Epithelial cell of proximal tubule (primary cell): Measurements from ENCODE around the gene MOB1B. TPM values are rescaled to one million over a fixed set of nuclear protein-coding genes. Genes with fewer than 3 reads are reported as not detected.

Experiments
- DNase-seq: peaks from one replicate; pipeline ENCODE4 v3.0.0-alpha.2; 2011; ENCODE audit warnings: low read depth
- H3K4me3 ChIP-seq: 2 replicates; pipeline ENCODE4 v1.5.1; 2011; ENCODE audit warnings: low read depth, mild to moderate bottlenecking, low read length
- CTCF ChIP-seq: conservative IDR thresholded peaks from 2 replicates; pipeline ENCODE4 v1.5.1; 2012; ENCODE audit warnings: low read depth, mild to moderate bottlenecking, low read length
- total RNA-seq: library from RNA; depleted of rRNA; stranded (reverse); fragments of >200 nt; gene quantifications from 2 replicates; pipeline ENCODE4 v1.2.3, GENCODE V29; 2015

Gene MOB1B
- total RNA-seq, 1 donor from 2014 or later, result 8.3 TPM

GRCh38 chr4:70948665-70949260, 46.6 kb downstream of the MOB1B start:
- DNase-seq, result no peak
- peak; percentile 36 for TF ChIP-seq CTCF
- H3K4me3 ChIP-seq, result no peak overlapping the region

- TF ChIP-seq CTCF, result no peak
- DNase-seq, result no peak
- H3K4me3 ChIP-seq, result no peak overlapping the region
These were observed 51.9 kb downstream of the MOB1B start for GRCh38 chr4:70954032-70954431.

DNA sequence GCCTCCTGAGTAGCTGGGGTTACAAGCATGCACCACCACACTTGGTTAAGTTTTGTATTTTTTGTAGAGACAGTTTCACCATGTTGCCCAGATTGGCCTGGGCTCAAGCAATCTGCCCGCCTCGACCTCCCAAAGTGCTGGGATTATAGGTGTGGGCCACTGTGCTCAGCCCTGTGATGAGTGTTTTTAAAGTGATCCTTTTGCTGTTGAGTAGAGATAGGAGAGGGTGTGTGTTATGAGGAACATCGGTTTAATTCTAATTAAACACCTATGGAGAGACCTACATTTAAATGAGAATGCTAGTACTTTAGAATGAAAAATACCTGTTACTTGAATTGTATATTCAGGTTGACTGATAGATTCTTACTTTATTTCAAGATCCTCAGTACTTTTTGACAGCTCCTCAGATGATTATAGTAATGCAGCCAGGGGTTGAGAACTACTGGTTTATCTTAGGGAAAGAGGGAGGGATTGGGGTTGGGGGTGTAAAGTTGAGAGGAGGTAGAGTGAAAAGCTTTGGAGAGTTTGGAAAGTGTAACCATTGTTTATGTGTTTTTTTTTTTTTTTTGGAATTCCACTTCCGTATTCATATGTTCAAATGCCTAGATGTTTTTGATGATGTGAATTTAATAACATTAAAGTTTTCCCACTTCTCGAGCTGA, 54.5 kb downstream of the MOB1B start:
- TF ChIP-seq CTCF, result no peak
- no peak overlapping the region for H3K4me3 ChIP-seq
- DNase-seq, result no peak

- TF ChIP-seq CTCF, result no peak
- no peak overlapping the region for H3K4me3 ChIP-seq
- DNase-seq, result no peak
These were observed 56.5 kb downstream of the MOB1B start for GRCh38 chr4:70958681-70959080.

DNA sequence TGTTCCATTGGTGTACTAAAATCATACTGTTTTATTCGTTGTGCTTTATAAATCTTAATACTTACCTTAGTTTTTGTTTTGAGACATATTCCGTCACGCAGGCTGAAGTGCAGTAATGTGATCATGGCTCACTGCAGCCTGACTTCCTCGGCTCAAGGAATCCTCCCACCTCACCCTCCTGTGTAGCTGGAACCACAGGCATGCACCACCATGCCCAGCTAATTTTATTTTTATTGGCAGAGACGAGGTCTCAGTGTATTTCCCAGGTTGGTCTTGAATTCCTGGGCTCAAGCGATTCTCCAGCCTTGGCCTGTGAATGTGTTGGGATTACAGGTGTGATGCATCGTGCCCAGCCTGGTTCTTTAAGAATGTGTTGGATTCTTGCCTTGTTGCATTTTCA, 66.9 kb downstream of the MOB1B start:
- no peak for TF ChIP-seq CTCF
- no peak overlapping the region for H3K4me3 ChIP-seq
- DNase-seq, result no peak

- H3K4me3 ChIP-seq, result no peak overlapping the region
- TF ChIP-seq CTCF, result no peak
- no peak for DNase-seq
These were observed 74.1 kb downstream of the MOB1B start for GRCh38 chr4:70976252-70976651.

DNA sequence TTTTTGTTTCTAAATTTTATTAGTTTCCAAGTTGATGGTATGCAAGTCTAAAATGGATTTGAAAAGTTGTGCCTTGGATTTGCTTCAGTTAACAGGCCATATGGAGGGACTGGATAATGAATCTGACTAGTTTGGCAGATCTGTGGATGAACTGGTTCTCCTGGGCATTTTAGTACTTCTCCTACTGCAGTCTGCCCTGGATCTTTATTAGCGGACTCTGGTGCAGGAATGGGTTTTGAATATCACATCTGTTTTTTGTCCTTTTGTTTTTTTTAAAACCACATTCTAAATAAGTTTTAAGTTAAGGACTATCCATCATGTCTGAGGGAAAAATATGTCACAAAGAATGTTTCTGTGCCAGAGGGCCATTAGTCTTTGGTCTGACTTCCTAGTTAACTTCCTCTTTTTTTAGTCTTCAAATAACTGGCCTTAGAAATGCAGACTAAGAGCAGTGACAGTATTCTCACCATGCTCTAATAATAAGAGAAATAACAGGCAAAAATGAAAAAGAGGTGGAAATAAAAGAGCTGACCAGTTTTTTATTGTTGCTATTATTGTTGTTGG, 77.4 kb downstream of the MOB1B start:
- no peak for DNase-seq
- no peak for TF ChIP-seq CTCF

More for the DNA sequence above, 77.4 kb downstream of the MOB1B start:
- no peak overlapping the region for H3K4me3 ChIP-seq
